ENCODE measurements around the gene FSIP1.

DNA sequence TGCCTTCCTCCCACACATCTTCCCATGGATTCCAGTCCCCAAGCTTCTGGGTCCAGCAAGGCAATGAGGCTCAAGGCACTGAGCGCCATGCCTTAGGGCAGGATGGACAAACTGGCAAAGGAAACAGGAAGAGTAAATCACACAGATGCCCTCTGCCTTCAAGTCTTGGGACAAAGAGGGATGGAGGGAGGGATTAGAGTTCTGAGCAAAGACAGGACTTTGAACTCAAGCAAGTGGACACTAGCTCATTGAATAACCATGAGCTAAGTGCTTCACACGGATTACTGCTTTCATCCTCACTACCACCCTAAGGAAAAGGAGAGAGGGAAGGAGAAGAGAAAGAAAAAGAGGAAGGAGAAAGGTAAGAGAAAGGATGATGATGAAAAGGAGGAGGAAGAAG lies 209.4 kb downstream of the FSIP1 start:
- TF ChIP-seq, protein P1, sequence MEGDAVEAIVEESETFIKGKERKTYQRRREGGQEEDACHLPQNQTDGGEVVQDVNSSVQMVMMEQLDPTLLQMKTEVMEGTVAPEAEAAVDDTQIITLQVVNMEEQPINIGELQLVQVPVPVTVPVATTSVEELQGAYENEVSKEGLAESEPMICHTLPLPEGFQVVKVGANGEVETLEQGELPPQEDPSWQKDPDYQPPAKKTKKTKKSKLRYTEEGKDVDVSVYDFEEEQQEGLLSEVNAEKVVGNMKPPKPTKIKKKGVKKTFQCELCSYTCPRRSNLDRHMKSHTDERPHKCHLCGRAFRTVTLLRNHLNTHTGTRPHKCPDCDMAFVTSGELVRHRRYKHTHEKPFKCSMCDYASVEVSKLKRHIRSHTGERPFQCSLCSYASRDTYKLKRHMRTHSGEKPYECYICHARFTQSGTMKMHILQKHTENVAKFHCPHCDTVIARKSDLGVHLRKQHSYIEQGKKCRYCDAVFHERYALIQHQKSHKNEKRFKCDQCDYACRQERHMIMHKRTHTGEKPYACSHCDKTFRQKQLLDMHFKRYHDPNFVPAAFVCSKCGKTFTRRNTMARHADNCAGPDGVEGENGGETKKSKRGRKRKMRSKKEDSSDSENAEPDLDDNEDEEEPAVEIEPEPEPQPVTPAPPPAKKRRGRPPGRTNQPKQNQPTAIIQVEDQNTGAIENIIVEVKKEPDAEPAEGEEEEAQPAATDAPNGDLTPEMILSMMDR (IDR thresholded peaks at IDR 0.05), result no peak
- TF ChIP-seq POLR2A (IDR thresholded peaks at IDR 0.05), result no peak
